Measurements from ENCODE around the gene BIN2.

BIN2 gene

GRCh38 chr12:51323966-51324895 is at the start of gene BIN2:
Gene BIN2, minus strand, starts transcription at chr12:51324174. Its CDS starts 72 bp downstream, at chr12:51324102.
- DNase-seq: peak; percentile 75

- no peak for DNase-seq
Observed at GRCh38 chr12:51373187-51373586, 49.2 kb upstream of the BIN2 start.

GRCh38 chr12:51372021-51372420 is 48.0 kb upstream of the BIN2 start:
- no peak for DNase-seq

GRCh38 chr12:51371295-51371953 is 47.5 kb upstream of the BIN2 start:
- DNase-seq: no peak

- DNase-seq: no peak
Observed at GRCh38 chr12:51370667-51371066, 46.7 kb upstream of the BIN2 start.

GRCh38 chr12:51369581-51369980 is 45.6 kb upstream of the BIN2 start:
- no peak for DNase-seq

GRCh38 chr12:51368640-51369517 is 44.9 kb upstream of the BIN2 start:
- DNase-seq: peak; percentile 89

- no peak for DNase-seq
Observed at GRCh38 chr12:51365276-51365675, 41.3 kb upstream of the BIN2 start.

GRCh38 chr12:51364001-51364400 is 40.0 kb upstream of the BIN2 start:
- no peak for DNase-seq

GRCh38 chr12:51362747-51363342 is 38.9 kb upstream of the BIN2 start:
- DNase-seq: no peak

- DNase-seq: no peak
Observed at GRCh38 chr12:51362307-51362706, 38.3 kb upstream of the BIN2 start.

- no peak for DNase-seq
Observed at GRCh38 chr12:51361161-51362016, 37.4 kb upstream of the BIN2 start.

GRCh38 chr12:51360315-51360714 is 36.3 kb upstream of the BIN2 start:
- DNase-seq: no peak

- DNase-seq: no peak
Observed at GRCh38 chr12:51359851-51360250, 35.9 kb upstream of the BIN2 start.

GRCh38 chr12:51358496-51358895 is 34.5 kb upstream of the BIN2 start:
- DNase-seq: no peak

- no peak for DNase-seq
Observed at GRCh38 chr12:51357374-51358047, 33.5 kb upstream of the BIN2 start.

GRCh38 chr12:51351913-51352532 is 28.0 kb upstream of the BIN2 start:
- DNase-seq: peak; percentile 61

- DNase-seq: no peak
Observed at GRCh38 chr12:51349026-51349425, 25.1 kb upstream of the BIN2 start.

- no peak for DNase-seq
Observed at GRCh38 chr12:51348116-51348515, 24.1 kb upstream of the BIN2 start.

- DNase-seq: no peak
Observed at GRCh38 chr12:51346581-51346980, 22.6 kb upstream of the BIN2 start, which contains the start of gene CELA1. Gene CELA1, minus strand, starts transcription at chr12:51346679. Its CDS starts 41 bp downstream, at chr12:51346638.

All from CD4-positive, alpha-beta T cell treated with Interleukin-6 for 4 hours (primary cell).